ENCODE measurements around the gene TTC9C.
"Not testable (repeated sequence)": the region's sequence is repeated elsewhere in the genome, so short reads cannot be mapped to it uniquely, and the experiment has no call there.

TTC9C gene

GRCh38 chr11:62752177-62752785, 24.0 kb downstream of the TTC9C start:
- no peak for DNase-seq (ENCODE audit: low read depth)

- no peak for DNase-seq (ENCODE audit: low read depth)
Measured at GRCh38 chr11:62752994-62753735, 24.9 kb downstream of the TTC9C start.

- DNase-seq (ENCODE audit: low read depth), result peak; percentile 94
Measured at GRCh38 chr11:62753736-62754603, 25.7 kb downstream of the TTC9C start, which contains the start of gene ZBTB3. Gene ZBTB3 (minus strand): TSS chr11:62754160. CDS start chr11:62753664, 496 bp downstream.

GRCh38 chr11:62755086-62755615, 26.9 kb downstream of the TTC9C start:
- DNase-seq (ENCODE audit: low read depth), result no peak

- DNase-seq (ENCODE audit: low read depth), result no peak
Measured at GRCh38 chr11:62757846-62758788, 29.8 kb downstream of the TTC9C start.

GRCh38 chr11:62760867-62761227, 32.6 kb downstream of the TTC9C start:
- not testable (repeated sequence) for DNase-seq (ENCODE audit: low read depth)

- peak; percentile 37 for DNase-seq (ENCODE audit: low read depth)
Measured at GRCh38 chr11:62770778-62771143, 42.5 kb downstream of the TTC9C start.

GRCh38 chr11:62771144-62772021, 43.1 kb downstream of the TTC9C start, which contains the start of gene TAF6L:
Gene TAF6L (plus strand): TSS chr11:62771396. CDS start chr11:62775784, 4,388 bp downstream.
- peak; percentile 84 for DNase-seq (ENCODE audit: low read depth)

GRCh38 chr11:62774407-62774806, 46.1 kb downstream of the TTC9C start:
- no peak for DNase-seq (ENCODE audit: low read depth)

GRCh38 chr11:62775646-62776045, 47.4 kb downstream of the TTC9C start:
- no peak for DNase-seq (ENCODE audit: low read depth)

GRCh38 chr11:62777389-62777788, 49.1 kb downstream of the TTC9C start:
- DNase-seq (ENCODE audit: low read depth), result no peak

GRCh38 chr11:62778441-62778840, 50.2 kb downstream of the TTC9C start:
- DNase-seq (ENCODE audit: low read depth), result no peak

GRCh38 chr11:62782753-62783152, 54.5 kb downstream of the TTC9C start:
- no peak for DNase-seq (ENCODE audit: low read depth)

GRCh38 chr11:62786318-62787004, 58.2 kb downstream of the TTC9C start:
- peak; percentile 53 for DNase-seq (ENCODE audit: low read depth)

- DNase-seq (ENCODE audit: low read depth), result peak; percentile 87
Measured at GRCh38 chr11:62787005-62787759, 58.9 kb downstream of the TTC9C start, which contains the start of gene TMEM179B. Gene TMEM179B (plus strand): TSS chr11:62787402. CDS start chr11:62787432, 30 bp downstream.
